WTC11 (cell line): ENCODE results near the gene FANCC. TPM values are rescaled to one million over a fixed set of nuclear protein-coding genes. Genes with fewer than 3 reads are reported as not detected.

Source experiments
- ATAC-seq: fragments of 200-7000 bp; cut with Tn5 transposase; 2 replicates; pipeline ENCODE4 v1.10.0; 2021; ENCODE audit warnings: mild to moderate bottlenecking, moderate library complexity
- CTCF ChIA-PET: fragments of 300-600 bp; sonication (Branson Sonifier 250); formaldehyde crosslinking; loops from one replicate; lab custom pipeline; 2021; ENCODE audit warnings: antibody characterized with exemption; lab: Charles Lee
- POLR2A ChIA-PET: fragments of 350-600 bp; sonication (Branson Sonifier 250); formaldehyde crosslinking; loops from one replicate; lab custom pipeline; 2021; ENCODE audit warnings: antibody characterized with exemption; lab: Charles Lee
- DNase-seq: peaks from one replicate; pipeline ENCODE4 v3.0.0; 2021; ENCODE audit warnings: low spot score
- H3K27ac Mint-ChIP-seq: 2 replicates; pipeline ENCODE4 v1.8.0; 2021; ENCODE audit warnings: mixed read lengths
- H3K27me3 Mint-ChIP-seq: 2 replicates; pipeline ENCODE4 v1.8.0; 2021; ENCODE audit warnings: low read depth, mild to moderate bottlenecking, moderate library complexity, mixed read lengths
- H3K36me3 Mint-ChIP-seq: 2 replicates; pipeline ENCODE4 v1.8.0; 2021; ENCODE audit warnings: mixed read lengths
- H3K4me1 Mint-ChIP-seq: 2 replicates; pipeline ENCODE4 v1.8.0; 2022; ENCODE audit warnings: mixed read lengths
- H3K4me3 Mint-ChIP-seq: 2 replicates; pipeline ENCODE4 v1.8.0; 2021; ENCODE audit warnings: mild to moderate bottlenecking, moderate library complexity, mixed read lengths
- H3K9me3 Mint-ChIP-seq: 2 replicates; pipeline ENCODE4 v1.8.0; 2021; ENCODE audit warnings: mixed read lengths
- ATF1 ChIP-seq: sonication (generic); formaldehyde crosslinking; IDR thresholded peaks from 2 replicates; pipeline ENCODE4 v1.8.1; 2023; ENCODE audit warnings: mild to moderate bottlenecking, moderate library complexity, missing genetic modification reagents
- ATF3 ChIP-seq: sonication (generic); formaldehyde crosslinking; conservative IDR thresholded peaks from 2 replicates; pipeline ENCODE4 v1.8.1; 2022; ENCODE audit warnings: mild to moderate bottlenecking, missing genetic modification reagents
- JUN ChIP-seq: sonication (generic); formaldehyde crosslinking; IDR thresholded peaks from 2 replicates; pipeline ENCODE4 v1.8.0; 2023; ENCODE audit warnings: mild to moderate bottlenecking, missing genetic modification reagents
- NR1H2 ChIP-seq: sonication (generic); formaldehyde crosslinking; IDR thresholded peaks from 2 replicates; pipeline ENCODE4 v1.9.0; 2021; ENCODE audit warnings: mild to moderate bottlenecking, moderate library complexity, missing genetic modification reagents
- RORB ChIP-seq: fragments of 250-450 bp; sonication (Bioruptor Pico); IDR thresholded peaks from 2 replicates; pipeline ENCODE4 v1.9.0; 2021; ENCODE audit warnings: mild to moderate bottlenecking
- ZNF416 ChIP-seq: fragments of 250-450 bp; sonication (Bioruptor Pico); IDR thresholded peaks from 2 replicates; pipeline ENCODE4 v1.9.0; 2021; ENCODE audit warnings: mild to moderate bottlenecking, inconsistent platforms
- ZNF512 ChIP-seq: sonication (generic); formaldehyde crosslinking; IDR thresholded peaks from 2 replicates; pipeline ENCODE4 v1.8.1; 2022; ENCODE audit warnings: missing genetic modification reagents, borderline replicate concordance
- ZNF671 ChIP-seq: fragments of 250-450 bp; sonication (Bioruptor Pico); IDR thresholded peaks from 2 replicates; pipeline ENCODE4 v1.8.0; 2021; ENCODE audit warnings: mild to moderate bottlenecking
- total RNA-seq: library from RNA; stranded (reverse); gene quantifications from 3 replicates; pipeline ENCODE4 v1.2.3, GENCODE V29; 2021
- TF ChIP-seq, protein P1 (sequence below): fragments of 200-600 bp; IDR thresholded peaks from 2 replicates; pipeline ENCODE4 v1.8.0; 2022; ENCODE audit warnings: antibody characterized with exemption
- TF ChIP-seq, protein P2 (sequence below): sonication (generic); formaldehyde crosslinking; IDR thresholded peaks from 2 replicates; pipeline ENCODE4 v1.8.1; 2023; ENCODE audit warnings: mild to moderate bottlenecking, moderate library complexity, missing genetic modification reagents
- TF ChIP-seq, protein P3 (sequence below): sonication (generic); formaldehyde crosslinking; IDR thresholded peaks from 2 replicates; pipeline ENCODE4 v1.8.1; 2023; ENCODE audit warnings: mild to moderate bottlenecking, missing genetic modification reagents
- TF ChIP-seq, protein P4 (sequence below): fragments of 250-450 bp; sonication (Bioruptor Pico); IDR thresholded peaks from 2 replicates; pipeline ENCODE4 v1.8.0; 2021; ENCODE audit warnings: mild to moderate bottlenecking

FANCC gene
- total RNA-seq, 1 experiment from 2014 or later, result 10.9 TPM

GRCh38 chr9:95090023-95090791, 227.3 kb downstream of the FANCC start (continued):
- TF ChIP-seq, protein P1, sequence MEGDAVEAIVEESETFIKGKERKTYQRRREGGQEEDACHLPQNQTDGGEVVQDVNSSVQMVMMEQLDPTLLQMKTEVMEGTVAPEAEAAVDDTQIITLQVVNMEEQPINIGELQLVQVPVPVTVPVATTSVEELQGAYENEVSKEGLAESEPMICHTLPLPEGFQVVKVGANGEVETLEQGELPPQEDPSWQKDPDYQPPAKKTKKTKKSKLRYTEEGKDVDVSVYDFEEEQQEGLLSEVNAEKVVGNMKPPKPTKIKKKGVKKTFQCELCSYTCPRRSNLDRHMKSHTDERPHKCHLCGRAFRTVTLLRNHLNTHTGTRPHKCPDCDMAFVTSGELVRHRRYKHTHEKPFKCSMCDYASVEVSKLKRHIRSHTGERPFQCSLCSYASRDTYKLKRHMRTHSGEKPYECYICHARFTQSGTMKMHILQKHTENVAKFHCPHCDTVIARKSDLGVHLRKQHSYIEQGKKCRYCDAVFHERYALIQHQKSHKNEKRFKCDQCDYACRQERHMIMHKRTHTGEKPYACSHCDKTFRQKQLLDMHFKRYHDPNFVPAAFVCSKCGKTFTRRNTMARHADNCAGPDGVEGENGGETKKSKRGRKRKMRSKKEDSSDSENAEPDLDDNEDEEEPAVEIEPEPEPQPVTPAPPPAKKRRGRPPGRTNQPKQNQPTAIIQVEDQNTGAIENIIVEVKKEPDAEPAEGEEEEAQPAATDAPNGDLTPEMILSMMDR, result no peak
- TF ChIP-seq, protein P2, sequence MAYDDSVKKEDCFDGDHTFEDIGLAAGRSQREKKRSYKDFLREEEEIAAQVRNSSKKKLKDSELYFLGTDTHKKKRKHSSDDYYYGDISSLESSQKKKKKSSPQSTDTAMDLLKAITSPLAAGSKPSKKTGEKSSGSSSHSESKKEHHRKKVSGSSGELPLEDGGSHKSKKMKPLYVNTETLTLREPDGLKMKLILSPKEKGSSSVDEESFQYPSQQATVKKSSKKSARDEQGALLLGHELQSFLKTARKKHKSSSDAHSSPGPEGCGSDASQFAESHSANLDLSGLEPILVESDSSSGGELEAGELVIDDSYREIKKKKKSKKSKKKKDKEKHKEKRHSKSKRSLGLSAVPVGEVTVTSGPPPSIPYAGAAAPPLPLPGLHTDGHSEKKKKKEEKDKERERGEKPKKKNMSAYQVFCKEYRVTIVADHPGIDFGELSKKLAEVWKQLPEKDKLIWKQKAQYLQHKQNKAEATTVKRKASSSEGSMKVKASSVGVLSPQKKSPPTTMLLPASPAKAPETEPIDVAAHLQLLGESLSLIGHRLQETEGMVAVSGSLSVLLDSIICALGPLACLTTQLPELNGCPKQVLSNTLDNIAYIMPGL (CRISPR knock-in tag), result no peak
- no peak for TF ChIP-seq ATF3 (CRISPR knock-in tag)
- TF ChIP-seq, all 79 proteins: peak for 0

GRCh38 chr9:95089257-95090022, 228.1 kb downstream of the FANCC start:
- peaks cover 31% of the 10 kb centered on the region for H3K4me1 Mint-ChIP-seq
- peak overlapping the region; percentile 63 for H3K27ac Mint-ChIP-seq
- H3K36me3 Mint-ChIP-seq, result no peaks in the 10 kb centered on the region
- ChIA-PET CTCF (interaction anchor here (0.5 to 2.9 kb wide), 7 partner anchors 14 to 44 kb away, joined by 3 to 17 read pairs (median 5); no protein-coding TSS in a partner anchor), POLR2A (no interaction called here)
- no peak for DNase-seq
- H3K9me3 Mint-ChIP-seq, result no peaks in the 10 kb centered on the region
- TF ChIP-seq, protein P3, sequence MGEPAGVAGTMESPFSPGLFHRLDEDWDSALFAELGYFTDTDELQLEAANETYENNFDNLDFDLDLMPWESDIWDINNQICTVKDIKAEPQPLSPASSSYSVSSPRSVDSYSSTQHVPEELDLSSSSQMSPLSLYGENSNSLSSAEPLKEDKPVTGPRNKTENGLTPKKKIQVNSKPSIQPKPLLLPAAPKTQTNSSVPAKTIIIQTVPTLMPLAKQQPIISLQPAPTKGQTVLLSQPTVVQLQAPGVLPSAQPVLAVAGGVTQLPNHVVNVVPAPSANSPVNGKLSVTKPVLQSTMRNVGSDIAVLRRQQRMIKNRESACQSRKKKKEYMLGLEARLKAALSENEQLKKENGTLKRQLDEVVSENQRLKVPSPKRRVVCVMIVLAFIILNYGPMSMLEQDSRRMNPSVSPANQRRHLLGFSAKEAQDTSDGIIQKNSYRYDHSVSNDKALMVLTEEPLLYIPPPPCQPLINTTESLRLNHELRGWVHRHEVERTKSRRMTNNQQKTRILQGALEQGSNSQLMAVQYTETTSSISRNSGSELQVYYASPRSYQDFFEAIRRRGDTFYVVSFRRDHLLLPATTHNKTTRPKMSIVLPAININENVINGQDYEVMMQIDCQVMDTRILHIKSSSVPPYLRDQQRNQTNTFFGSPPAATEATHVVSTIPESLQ (CRISPR knock-in tag), result no peak
- TF ChIP-seq ZNF512 (CRISPR knock-in tag) (no peak), RORB (CRISPR knock-in tag) (no peak), ZNF671 (CRISPR knock-in tag) (no peak), NR1H2 (CRISPR knock-in tag) (no peak), ATF1 (no peak), JUN (CRISPR knock-in tag) (no peak), ZNF416 (CRISPR knock-in tag) (no peak)
- TF ChIP-seq, protein P4, sequence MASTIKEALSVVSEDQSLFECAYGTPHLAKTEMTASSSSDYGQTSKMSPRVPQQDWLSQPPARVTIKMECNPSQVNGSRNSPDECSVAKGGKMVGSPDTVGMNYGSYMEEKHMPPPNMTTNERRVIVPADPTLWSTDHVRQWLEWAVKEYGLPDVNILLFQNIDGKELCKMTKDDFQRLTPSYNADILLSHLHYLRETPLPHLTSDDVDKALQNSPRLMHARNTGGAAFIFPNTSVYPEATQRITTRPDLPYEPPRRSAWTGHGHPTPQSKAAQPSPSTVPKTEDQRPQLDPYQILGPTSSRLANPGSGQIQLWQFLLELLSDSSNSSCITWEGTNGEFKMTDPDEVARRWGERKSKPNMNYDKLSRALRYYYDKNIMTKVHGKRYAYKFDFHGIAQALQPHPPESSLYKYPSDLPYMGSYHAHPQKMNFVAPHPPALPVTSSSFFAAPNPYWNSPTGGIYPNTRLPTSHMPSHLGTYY (CRISPR knock-in tag), result no peak
- TF ChIP-seq, all 79 proteins: peak for 0
- no peak for ATAC-seq
- Mint-ChIP-seq H3K27me3 (no peaks in the 10 kb centered on the region), H3K4me3 (no peak overlapping the region)
